HK-2 (cell line): ENCODE results near the gene ZFC3H1.

ENCODE experiments used
- DNase-seq: peaks from one replicate; pipeline ENCODE4 v3.0.0-alpha.2; 2018; ENCODE audit not compliant: unreplicated experiment

Gene ZFC3H1

GRCh38 chr12:71671816-71672215 is 8.2 kb upstream of the ZFC3H1 start:
- no peak for DNase-seq

- DNase-seq: no peak
These were observed 7.7 kb upstream of the ZFC3H1 start for GRCh38 chr12:71671311-71671710.

- no peak for DNase-seq
These were observed 2.6 kb upstream of the ZFC3H1 start for GRCh38 chr12:71666259-71666658.

- no peak for DNase-seq
These were observed 1.4 kb upstream of the ZFC3H1 start for GRCh38 chr12:71665090-71665463.

- no peak for DNase-seq
These were observed 902 bp upstream of the ZFC3H1 start for GRCh38 chr12:71664411-71665089.

GRCh38 chr12:71662849-71663560 is 643 bp downstream of the ZFC3H1 start:
- DNase-seq: peak; percentile 64

- no peak for DNase-seq
These were observed 1.6 kb downstream of the ZFC3H1 start for GRCh38 chr12:71661977-71662530.

GRCh38 chr12:71656740-71657139 is 6.9 kb downstream of the ZFC3H1 start:
- DNase-seq: no peak

GRCh38 chr12:71655907-71656306 is 7.7 kb downstream of the ZFC3H1 start:
- DNase-seq: no peak

GRCh38 chr12:71655495-71655894 is 8.2 kb downstream of the ZFC3H1 start:
- no peak for DNase-seq

GRCh38 chr12:71654200-71654599 is 9.4 kb downstream of the ZFC3H1 start:
- no peak for DNase-seq

- DNase-seq: no peak
These were observed 10.5 kb downstream of the ZFC3H1 start for GRCh38 chr12:71653137-71653536.

- DNase-seq: no peak
These were observed 11.0 kb downstream of the ZFC3H1 start for GRCh38 chr12:71652656-71653055.

GRCh38 chr12:71649401-71649800 is 14.2 kb downstream of the ZFC3H1 start:
- DNase-seq: no peak

GRCh38 chr12:71648537-71648936 is 15.1 kb downstream of the ZFC3H1 start:
- no peak for DNase-seq

GRCh38 chr12:71646512-71646911 is 17.1 kb downstream of the ZFC3H1 start:
- no peak for DNase-seq

GRCh38 chr12:71645268-71645667 is 18.4 kb downstream of the ZFC3H1 start:
- no peak for DNase-seq

GRCh38 chr12:71642264-71642663 is 21.4 kb downstream of the ZFC3H1 start:
- no peak for DNase-seq

GRCh38 chr12:71641390-71641789 is 22.3 kb downstream of the ZFC3H1 start:
- no peak for DNase-seq

GRCh38 chr12:71640316-71640715 is 23.3 kb downstream of the ZFC3H1 start:
- no peak for DNase-seq

GRCh38 chr12:71639341-71639760 is 24.3 kb downstream of the ZFC3H1 start:
- DNase-seq: no peak

GRCh38 chr12:71638499-71638898 is 25.1 kb downstream of the ZFC3H1 start:
- DNase-seq: no peak

GRCh38 chr12:71636704-71637115 is 26.9 kb downstream of the ZFC3H1 start:
- DNase-seq: no peak
